Measurements from ENCODE around the gene PHTF2.

PHTF2 gene

DNA sequence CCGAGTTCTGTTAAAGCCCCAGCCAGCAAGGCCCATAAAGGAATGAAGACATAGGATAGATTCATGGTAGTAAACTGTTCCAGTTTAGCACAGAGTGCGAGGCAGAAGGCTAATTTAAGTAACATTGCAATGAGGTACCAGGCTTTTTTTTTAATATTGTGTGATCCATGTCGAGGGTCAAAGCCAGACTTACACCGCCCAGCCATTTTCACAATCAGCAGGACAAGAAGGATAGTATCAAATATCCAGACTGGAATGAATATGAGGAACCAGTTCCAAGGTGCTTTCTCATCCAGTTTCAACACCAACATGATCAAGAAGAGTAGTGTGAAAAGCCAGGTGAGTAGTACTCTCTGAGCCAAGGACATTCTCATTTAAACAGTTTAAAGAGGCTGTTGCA lies 4.6 kb upstream of the PHTF2 start:
- no peak for DNase-seq (ENCODE audit: low read depth in 2 of 2)

DNA sequence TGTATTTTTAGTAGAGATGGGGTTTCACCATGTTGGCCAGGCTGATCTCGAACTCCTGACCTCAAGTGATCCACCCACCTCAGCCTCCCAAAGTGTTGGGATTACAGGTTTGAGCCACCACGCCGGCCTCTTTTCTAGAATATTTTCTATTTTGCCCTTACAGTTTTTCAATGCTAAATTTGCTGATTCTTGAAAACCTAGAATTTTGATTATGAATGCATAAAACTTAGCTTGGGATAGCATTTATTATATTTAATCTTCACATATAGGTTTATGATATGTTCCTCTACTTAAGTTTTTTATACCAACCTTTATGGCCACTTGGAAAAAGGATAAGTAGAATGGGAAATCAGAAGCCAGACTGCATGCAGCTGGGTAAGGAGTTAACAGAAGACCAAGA lies 2.5 kb upstream of the PHTF2 start:
- DNase-seq (ENCODE audit: low read depth in 2 of 2): no peak

DNA sequence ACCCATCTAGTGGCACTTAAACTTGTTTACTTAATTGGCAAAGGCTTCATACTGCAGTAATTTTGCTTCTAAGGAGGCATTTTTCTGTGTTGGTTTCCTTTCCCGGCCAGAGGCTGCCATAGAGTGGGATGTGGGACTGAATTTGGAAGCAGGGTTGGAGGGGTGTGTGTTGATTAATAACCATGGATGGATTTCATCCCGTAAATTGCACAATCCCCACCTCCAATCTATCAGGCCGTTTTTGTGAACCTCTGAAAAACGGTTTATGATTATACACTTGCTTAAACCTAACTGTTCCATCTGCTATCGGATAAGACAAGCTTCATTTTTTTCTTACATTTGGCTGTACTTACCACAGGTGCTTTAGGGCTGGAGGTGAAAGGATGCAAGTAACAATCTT lies 1.6 kb upstream of the PHTF2 start:
- DNase-seq (ENCODE audit: low read depth in 2 of 2): no peak

DNA sequence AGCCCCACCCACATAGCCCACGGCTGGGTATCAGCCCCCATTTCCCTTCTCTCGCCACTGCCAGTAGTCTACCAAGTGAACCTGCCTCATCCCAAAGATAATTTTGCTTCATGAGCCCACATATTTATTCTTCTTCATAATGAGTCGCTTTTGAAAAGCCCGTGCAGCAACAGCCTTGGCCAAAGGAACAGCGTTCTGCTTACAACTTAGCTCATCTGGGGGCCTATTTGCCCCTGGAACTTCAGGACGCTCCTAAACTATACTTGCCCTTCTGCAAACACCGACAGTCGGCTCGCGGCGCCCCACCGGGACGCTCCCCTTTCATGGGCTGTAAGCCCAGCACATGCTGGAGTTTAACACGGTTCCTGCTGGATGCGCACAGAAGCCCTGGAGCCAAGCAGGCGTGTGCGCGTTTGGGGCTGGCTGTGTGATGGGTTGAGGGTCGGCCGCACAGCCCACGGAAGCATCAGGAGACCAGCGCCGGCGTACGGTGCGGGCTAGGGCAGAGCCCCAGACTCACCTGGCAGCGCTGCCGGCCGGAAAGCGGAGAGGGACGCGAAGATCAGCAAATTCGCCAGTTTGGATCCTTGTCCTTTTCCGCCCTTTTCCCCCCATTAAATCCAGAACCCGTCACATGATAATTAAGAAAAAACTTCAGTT lies 709 bp upstream of the PHTF2 start:
- DNase-seq (ENCODE audit: low read depth in 2 of 2): no peak

DNA sequence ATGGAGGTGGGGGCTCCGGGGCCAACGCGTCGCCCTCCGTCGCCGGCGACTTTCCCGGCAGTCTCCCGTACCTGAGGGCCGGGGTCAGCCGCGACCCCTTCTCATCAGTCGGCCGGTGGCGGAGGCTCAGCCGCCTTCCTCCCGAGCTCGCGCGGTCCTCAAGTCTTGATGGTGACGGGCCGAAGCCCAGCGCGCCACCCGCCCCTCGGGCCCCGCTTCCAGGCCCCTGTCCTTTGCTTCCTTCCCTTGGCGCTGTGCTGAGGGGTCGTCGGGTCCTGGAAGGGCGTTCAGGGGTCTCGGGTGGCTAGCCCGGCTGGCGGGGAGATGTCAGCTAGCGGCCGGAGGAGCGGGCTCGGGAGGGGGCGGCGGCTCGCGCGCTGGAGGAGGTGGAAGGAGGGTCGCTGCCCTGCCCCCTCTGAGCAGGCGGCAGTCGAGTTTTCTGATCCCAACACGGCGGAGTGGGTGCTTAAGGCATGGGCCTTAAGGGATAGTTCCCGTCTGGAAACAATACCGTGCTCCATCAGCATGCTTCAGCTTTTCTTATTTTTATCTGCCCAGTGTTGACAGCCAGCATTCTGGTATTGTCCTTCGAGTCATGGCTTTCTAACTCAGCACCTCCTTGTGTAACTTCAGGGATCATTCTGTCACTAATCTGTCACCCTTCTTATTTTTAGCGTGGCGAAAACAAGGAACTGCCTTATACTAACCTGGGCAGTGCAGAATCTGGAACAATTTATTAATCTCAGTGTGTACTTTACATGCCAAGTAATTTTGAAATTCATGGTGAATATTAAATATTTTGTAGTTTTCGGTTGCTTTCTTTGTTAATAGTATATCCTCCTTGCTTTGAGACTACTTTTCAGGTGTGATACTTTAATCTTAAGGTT lies 748 bp downstream of the PHTF2 start:
- DNase-seq (ENCODE audit: low read depth in 2 of 2): peak in 1 of 2 donors; percentile 7

DNA sequence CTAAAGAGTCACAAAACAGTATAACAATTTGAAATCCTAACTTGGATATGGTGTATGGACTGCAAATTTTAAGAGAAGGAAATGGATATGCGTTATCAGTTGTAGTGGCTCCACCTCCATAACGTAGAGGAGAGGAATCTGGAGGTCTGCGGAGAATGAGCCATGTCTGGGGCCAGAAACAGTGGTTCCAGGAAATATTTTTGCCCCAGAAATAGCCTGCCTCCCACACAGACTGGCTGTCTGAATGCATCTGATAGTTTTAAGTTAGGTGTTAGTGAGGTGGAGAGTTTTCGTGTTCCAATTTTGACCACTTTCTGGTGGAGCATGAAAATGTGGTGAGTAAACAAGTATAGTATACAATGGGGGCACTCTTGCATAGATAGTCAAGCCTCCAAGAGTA lies 1.6 kb downstream of the PHTF2 start:
- no peak for DNase-seq (ENCODE audit: low read depth in 2 of 2)

DNA sequence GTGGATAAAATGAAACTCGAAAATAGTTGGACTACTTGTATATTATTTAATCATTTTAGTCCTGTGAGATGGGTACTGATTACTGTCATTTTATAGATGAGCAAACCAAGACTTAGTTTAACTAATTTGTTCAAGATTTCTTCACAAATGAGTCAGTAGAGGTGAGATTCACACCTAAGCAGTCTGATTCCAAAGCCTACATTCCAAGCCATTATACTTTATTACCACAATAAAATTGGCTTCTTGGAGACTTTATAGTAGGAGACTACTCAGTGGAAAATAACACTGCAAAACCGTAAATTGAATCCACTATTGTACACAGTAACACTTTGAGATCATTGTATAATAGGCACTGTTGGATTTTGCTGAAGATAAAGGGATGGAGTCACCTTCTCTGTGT lies 2.2 kb downstream of the PHTF2 start:
- DNase-seq (ENCODE audit: low read depth in 2 of 2): no peak

DNA sequence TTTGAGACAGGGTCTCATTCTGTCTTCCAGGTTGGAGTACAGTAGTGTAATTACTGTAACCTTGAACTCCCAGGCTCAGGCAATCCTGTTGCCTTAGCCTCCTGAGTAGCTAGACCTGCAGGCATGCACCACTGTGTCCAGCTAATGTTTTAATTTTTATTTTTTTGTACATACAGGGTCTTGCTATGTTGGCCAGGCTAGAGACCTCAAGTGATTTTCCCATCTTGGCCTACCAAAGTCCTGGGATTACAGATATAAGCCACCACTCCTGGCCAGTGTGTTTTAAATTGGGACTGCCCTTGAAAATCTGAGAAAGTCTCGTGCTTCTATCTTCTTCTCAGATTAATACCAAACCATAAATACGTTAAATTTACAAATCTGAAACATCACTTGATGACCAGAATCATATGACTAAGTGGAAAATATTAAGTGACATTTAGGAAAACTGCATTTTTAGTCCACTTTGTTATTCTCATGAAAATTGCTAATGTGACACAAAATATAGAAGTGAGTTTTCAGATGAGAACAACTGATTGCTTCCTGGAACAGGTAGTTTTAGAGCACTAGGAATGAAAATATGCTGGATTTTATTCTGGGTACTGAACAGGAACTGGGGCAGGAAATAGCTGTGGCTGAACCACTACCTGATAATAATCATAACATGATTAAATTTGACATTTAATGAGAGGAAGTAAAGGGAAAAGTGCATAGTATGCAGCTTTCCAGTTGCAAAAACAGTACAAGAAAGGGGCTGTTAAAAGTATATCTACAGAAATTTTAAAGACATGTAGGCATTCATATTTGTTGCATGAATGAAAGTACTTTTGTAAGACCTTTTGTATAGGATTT lies 4.2 kb downstream of the PHTF2 start:
- no peak for DNase-seq (ENCODE audit: low read depth in 2 of 2)

DNA sequence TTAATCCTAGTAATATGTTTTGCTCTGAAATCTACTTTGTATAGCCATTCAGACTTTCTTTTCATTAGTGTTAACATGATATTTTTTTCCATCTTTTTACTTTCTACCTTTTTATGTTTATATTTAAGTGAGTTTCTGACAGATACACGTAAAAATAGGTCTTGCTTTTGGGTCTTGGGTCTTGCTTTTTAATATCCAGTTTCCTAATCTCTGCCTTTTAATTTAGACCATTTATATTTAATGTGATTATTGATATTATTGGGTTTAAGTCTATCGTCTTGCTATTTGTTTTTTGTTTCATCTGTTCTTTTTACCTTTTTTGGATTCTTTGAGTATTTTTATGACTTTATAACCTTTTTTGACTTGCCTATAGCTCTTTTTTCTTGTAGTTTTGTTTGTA lies 7.9 kb downstream of the PHTF2 start:
- no peak for DNase-seq (ENCODE audit: low read depth in 2 of 2)

DNA sequence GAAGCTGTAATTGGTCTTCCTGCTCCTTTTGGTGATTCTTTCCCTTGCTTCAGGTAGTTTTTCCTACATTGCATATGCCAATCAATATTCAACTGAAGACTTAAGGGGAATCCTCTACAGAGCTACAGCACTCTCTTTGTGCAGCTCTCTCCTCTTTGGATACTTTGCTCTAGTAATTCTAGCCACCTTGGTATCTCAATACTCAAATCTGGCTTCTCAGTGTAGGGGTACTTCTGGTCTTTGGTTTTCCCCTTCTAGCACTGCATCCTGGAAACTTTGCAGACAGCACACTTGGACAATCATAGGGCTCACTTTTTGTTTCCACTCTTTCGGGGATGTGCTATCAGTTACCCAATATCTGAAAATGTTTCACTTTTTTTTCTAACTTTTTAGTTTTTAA lies 9.9 kb downstream of the PHTF2 start:
- no peak for DNase-seq (ENCODE audit: low read depth in 2 of 2)

DNA sequence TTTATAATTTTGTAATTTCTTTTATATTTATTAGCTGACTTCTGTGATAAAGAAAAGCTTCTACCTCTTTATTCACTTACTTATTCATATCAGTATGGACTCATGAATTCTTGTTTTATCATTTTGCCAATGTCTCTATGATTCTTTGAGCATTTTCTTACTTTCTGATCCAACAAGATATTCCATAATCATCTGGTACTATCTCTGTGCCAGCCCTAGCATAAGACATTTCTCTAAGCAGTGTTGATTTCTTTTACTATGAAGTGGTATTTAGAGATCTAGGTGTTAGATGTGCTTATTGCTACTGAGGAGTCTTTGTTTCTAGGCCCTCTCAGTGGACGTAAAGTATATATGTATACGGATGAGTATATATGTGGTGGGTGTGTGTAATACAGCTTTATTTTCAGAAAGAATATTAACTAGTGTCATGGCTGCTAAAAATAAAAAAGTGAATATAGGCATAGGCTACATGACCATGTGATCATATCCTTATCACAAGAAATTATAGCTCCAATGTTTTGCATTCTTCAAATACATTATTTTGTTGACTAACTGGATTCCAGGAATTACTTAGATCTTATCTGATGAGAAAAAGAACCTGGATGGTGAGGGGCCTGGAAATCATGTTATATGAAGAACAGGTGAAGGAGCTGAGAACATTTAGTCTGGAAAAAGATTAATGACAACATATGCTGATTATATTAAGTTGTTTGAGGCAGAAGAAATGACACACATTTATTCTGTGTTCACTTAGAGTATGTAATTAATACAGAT lies 13.1 kb downstream of the PHTF2 start:
- DNase-seq (ENCODE audit: low read depth in 2 of 2): no peak

DNA sequence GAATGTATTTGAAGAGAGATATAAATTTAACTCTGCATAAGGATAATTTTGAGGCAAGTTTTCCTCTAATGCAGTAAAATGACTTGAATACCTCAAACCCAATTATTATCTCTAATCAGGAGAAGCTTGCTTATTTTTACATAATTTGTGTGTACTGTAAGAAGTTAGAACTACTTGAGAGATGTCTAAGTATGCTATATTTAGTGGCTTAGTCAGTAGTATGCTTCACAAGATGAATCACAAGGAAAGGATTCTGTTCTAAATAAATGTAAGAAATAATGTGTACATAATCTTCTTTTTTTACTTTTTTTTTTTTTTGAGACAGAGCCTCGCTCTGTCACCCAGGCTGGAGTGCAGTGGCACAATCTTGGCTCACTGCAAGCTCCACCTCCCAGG lies 13.7 kb downstream of the PHTF2 start:
- no peak for DNase-seq (ENCODE audit: low read depth in 2 of 2)

DNA sequence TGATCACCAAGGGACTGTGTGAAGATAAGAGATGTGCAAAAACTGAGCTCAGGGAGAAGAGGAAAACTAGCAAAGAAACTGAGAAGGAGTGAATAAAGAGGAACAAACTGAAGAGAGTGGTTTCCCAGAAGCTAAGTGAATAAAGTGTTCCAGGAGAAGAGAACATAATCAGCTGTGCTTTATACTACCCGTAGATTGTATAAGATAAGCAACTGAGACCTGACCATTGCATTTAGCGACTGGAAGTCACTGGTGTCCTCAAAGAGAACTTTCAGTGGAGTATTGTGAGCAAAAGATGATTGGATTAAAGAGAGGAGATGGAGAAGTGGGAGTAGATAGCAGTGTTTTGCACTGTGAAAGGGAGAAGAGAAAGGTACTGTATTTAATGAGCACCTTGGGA lies 14.6 kb downstream of the PHTF2 start:
- DNase-seq (ENCODE audit: low read depth in 2 of 2): no peak

DNA sequence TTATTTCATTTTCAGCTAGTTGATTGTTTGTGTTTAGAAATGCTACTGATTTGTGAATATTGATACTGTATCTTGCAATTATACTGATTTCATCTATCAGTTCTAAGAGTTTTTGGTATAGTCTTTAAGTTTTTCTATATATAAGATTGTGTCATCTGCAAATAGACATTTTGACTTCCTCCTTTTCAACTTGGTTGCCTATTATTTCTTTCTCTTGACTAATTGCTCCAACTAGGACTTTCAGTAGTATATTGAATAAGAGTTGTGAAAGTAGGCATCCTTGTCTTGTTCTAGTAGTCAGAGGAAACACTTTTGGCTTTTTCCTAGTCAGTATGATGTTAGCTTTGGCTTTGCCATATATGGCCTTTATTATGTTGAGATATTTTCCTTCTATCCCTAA lies 20.4 kb downstream of the PHTF2 start:
- no peak for DNase-seq (ENCODE audit: low read depth in 2 of 2)

DNA sequence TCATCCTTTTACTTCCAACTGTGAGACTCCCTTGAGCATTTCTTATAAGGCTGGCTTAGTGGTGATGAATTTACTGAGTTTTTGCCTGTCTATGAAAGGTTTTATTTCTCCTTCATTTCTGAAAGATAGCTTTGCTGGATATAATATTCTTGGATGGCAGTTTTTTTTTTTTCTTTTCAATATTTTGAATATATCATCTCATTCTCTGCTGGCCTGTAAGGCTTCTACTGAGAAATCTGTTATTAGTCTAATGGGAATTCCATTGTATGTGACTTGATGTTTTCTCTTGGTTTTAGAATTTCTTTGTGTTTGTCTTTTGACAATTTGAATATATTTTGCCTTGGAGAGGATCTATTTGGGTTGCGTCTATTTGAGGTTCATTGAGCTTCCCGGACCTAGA lies 22.4 kb downstream of the PHTF2 start:
- DNase-seq (ENCODE audit: low read depth in 2 of 2): no peak

DNA sequence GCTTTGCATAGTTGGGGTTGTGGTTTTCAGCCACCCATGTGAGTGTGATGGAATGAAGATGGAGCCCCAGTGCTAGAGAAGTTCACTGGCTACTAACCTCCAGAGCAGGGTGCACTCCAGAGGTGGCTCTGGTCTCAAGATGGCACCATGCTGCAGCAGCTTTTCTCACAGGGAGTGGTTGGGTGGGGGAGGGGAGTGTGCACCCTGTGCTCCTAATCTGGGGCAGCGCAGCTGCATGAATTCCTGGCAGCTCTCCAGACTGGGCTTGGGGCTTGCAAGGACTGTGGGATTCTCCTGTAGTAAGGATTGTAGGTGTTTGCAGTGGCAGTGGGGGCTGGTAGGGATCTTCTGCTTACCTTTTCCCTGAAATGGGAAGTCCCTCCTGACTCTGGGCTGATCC lies 23.7 kb downstream of the PHTF2 start:
- no peak for DNase-seq (ENCODE audit: low read depth in 2 of 2)

DNA sequence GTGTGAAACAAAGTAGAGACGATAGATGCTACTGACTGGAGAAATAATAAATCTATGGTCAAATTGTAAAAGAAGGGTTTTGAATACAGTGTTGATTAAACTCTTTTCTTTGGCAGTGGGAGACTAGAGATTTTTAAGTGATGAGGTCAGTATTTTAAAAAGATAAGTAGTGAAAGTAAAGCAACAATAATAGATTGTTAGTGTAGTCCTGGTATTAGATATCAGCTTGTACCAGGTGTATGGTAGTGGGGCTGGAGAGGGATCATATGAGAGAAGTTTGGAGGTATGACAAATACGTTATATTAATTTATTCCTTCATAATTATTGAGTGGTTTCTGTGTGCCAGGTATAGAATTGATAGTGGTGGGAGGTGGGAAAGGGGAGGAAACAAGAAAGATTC lies 25.2 kb downstream of the PHTF2 start:
- no peak for DNase-seq (ENCODE audit: low read depth in 2 of 2)

DNA sequence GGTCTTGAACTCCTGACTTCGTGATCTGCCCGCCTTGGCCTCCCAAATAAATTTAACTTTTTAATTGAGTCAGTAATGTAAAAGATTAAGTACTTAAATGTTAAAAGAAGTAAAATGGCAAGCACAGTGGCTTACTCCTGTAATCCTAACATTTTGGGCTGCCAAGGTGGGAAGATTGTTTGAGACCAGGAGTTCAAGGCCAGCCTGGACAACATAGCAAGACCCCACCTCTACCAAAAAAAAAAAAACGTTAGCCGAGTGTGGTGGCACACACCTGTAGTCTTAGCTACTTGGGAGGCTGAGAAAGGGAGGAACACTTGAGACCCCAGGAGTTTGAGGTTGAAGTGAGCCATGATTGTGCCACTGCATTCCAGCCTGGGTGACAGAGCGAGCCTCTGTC lies 26.1 kb downstream of the PHTF2 start:
- DNase-seq (ENCODE audit: low read depth in 2 of 2): no peak

DNA sequence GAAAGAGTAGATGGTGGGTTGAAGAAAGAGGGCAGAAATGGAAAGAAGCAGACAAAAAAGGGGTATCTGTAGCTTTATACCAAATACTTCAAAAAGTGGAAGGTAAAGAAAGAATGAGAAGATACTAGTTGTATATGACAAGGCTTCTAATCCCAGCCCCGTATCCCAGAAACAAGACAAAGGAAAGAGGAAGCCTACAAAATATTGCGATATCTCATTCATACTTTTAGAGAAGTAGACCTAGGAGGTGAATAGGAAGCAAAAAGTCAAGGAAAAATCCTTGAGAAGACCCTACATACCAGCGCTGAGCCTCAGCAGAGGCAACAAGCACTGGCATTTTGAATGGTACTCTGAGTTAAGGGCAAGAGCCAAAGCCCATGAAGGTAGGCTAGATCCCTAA lies 26.6 kb downstream of the PHTF2 start:
- no peak for DNase-seq (ENCODE audit: low read depth in 2 of 2)

DNA sequence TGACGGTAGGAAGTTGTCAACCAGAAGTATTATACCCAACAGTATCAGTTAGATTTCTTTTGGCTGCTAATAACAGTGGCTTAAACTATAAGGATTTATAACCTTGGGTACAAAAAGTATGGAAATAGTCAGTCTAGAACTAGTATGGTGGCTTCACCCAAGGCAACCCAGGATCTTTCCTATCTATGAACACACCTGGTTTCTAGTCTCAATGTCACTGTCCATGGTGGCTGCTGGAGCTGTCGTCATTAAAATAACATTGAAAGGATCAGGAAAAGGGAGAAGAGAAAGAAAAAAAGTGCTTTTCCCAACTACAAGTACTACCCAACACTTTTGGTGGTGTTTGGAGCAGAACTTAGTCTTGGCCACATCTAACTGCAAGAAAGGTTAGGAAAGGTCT lies 27.7 kb downstream of the PHTF2 start:
- no peak for DNase-seq (ENCODE audit: low read depth in 2 of 2)

DNA sequence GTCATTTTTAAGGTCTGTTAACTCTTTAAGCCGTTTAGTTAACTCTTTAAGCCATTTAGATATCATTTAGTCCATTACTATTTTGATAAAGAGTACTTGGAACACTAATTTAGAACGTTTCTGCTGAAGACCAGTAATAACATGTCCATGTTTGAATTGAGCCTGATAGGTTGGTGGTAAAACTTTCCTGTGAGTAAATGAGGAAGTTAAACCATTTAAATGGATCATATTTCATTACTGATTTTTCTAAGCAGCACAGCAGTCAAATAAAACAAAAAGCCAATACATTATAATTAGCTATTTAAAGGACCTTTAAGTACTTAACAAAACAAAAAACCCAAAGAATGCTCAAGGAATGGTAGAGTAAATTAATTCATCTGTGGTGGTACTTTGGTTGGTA lies 29.4 kb downstream of the PHTF2 start:
- DNase-seq (ENCODE audit: low read depth in 2 of 2): no peak

Data from stimulated activated CD8-positive, alpha-beta memory T cell treated with anti-CD3 and anti-CD28 coated beads, Interleukin-7, amount 100 ng/mL, for 4 hours (primary cell).